Esophagus muscularis mucosa (tissue), 4 donors: Measurements from ENCODE around the gene DCTN3. TPM values are rescaled to one million over a fixed set of nuclear protein-coding genes. Genes with fewer than 3 reads are reported as not detected.

Experiments used
- DNase-seq: peaks from one replicate; pipeline ENCODE4 v3.0.0-alpha.2; 2017; ENCODE audit errors: extremely low spot score
- H3K27ac ChIP-seq, 4 donors: fragments of 200-600 bp; sonication (generic); replicated peaks in 1 of 4; 1 replicate in 3 of 4; 2 replicates in 1 of 4; pipeline ENCODE4 v1.5.1; 2016 to 2019; ENCODE audit warnings: mild to moderate bottlenecking in 1 of 4
- H3K27me3 ChIP-seq, 4 donors: fragments of 200-600 bp; sonication (generic); one replicate each; pipeline versions ENCODE4 v1.5.1 to v1.6.0; 2016 to 2019
- H3K36me3 ChIP-seq, 4 donors: fragments of 200-600 bp; sonication (generic); one replicate each; pipeline ENCODE4 v1.5.1; 2016 to 2019
- H3K4me1 ChIP-seq, 4 donors: fragments of 200-600 bp; sonication (generic); one replicate each; pipeline ENCODE4 v1.5.1; 2016 to 2019
- H3K4me3 ChIP-seq, 4 donors: fragments of 200-600 bp; sonication (generic); 1 replicate in 2 of 4; 2 replicates in 2 of 4; pipeline ENCODE4 v1.5.1; 2016 to 2019; ENCODE audit warnings: mild to moderate bottlenecking in 4 of 4, moderate library complexity in 1 of 4
- H3K9me3 ChIP-seq, 4 donors: fragments of 200-600 bp; sonication (generic); 1 replicate in 3 of 4; 2 replicates in 1 of 4; pipeline ENCODE4 v1.5.1; 2016 to 2019
- CTCF ChIP-seq, 3 experiments: fragments of 200-600 bp in 2 of 3; fragments of 450-650 bp in 1 of 3; sonication (generic) in 2 of 3; IDR thresholded peaks; one replicate each; pipeline ENCODE4 v1.5.1; 2017 to 2019; ENCODE audit warnings: antibody characterized with exemption in 3 of 3, mild to moderate bottlenecking in 2 of 3, moderate library complexity in 1 of 3
- EP300 ChIP-seq: sonication (generic); formaldehyde crosslinking; IDR thresholded peaks from one replicate; pipeline ENCODE4 v1.6.1; 2017; ENCODE audit warnings: antibody characterized with exemption
- POLR2A ChIP-seq: fragments of 450-650 bp; IDR thresholded peaks from one replicate; pipeline ENCODE4 v1.6.1; 2017; ENCODE audit warnings: antibody characterized with exemption, moderate library complexity, mild to moderate bottlenecking, low read depth
- POLR2AphosphoS5 ChIP-seq, 2 donors: sonication (generic); formaldehyde crosslinking; IDR thresholded peaks; one replicate each; pipeline ENCODE4 v1.6.1; 2017; ENCODE audit warnings: antibody characterized with exemption in 2 of 2
- WGBS: methylation state at CpG from one replicate; pipeline ENCODE4 v1.1.5; 2018; 5-methylcytosine and 5-hydroxymethylcytosine counted together
- intact Hi-C: fragments of 100-400 bp; cut with DNase I; formaldehyde crosslinking; loops from one replicate; pipeline ENCODE4 v1.15.1; 2023
- total RNA-seq, 4 donors: library from RNA; depleted of rRNA; stranded (reverse); fragments of >200 nt; gene quantifications; one replicate each; pipeline versions ENCODE4 v1.1.0 to v1.2.1, GENCODE V29; 2016

DCTN3 gene
- total RNA-seq, 4 donors from 2014 or later = 104 to 129 (median 113) TPM

- 46% methylated on average over 19 of the region's 20 CpGs for WGBS
- intact Hi-C loops = no loop called here
- peak overlapping the region; percentile 47 to 64 (median 52) for H3K4me3 ChIP-seq
- no peak for DNase-seq
- H3K27me3 ChIP-seq = peaks cover 0 to 77% (median 60%) of the 10 kb centered on the region in 4 donors
- H3K9me3 ChIP-seq = no peaks in the 10 kb centered on the region
- H3K36me3 ChIP-seq = no peaks in the 10 kb centered on the region
- no peak overlapping the region for H3K27ac ChIP-seq
- TF ChIP-seq POLR2AphosphoS5 (IDR thresholded peaks at IDR 0.05) (no peak), CTCF (IDR thresholded peaks at IDR 0.05) (no peak), EP300 (no peak), POLR2A (no peak)
- peaks cover 14 to 38% (median 29%) of the 10 kb centered on the region in 4 donors for H3K4me1 ChIP-seq
These were observed 7.7 kb upstream of the DCTN3 start for GRCh38 chr9:34627716-34628655.

GRCh38 chr9:34625186-34625486 lies 4.8 kb upstream of the DCTN3 start:
- WGBS = 75% methylated on average over 3 of the region's 3 CpGs
- Histone ChIP-seq H3K27ac (no peak overlapping the region), H3K9me3 (no peaks in the 10 kb centered on the region), H3K4me3 (no peak overlapping the region), H3K36me3 (no peaks in the 10 kb centered on the region), H3K27me3 (peaks cover 0 to 86% (median 66%) of the 10 kb centered on the region in 4 donors), H3K4me1 (peaks cover 18 to 45% (median 36%) of the 10 kb centered on the region in 4 donors)
- DNase-seq = no peak
- intact Hi-C loops = no loop called here
- TF ChIP-seq CTCF (IDR thresholded peaks at IDR 0.05) (no peak), POLR2AphosphoS5 (IDR thresholded peaks at IDR 0.05) (no peak), EP300 (no peak)

DNA sequence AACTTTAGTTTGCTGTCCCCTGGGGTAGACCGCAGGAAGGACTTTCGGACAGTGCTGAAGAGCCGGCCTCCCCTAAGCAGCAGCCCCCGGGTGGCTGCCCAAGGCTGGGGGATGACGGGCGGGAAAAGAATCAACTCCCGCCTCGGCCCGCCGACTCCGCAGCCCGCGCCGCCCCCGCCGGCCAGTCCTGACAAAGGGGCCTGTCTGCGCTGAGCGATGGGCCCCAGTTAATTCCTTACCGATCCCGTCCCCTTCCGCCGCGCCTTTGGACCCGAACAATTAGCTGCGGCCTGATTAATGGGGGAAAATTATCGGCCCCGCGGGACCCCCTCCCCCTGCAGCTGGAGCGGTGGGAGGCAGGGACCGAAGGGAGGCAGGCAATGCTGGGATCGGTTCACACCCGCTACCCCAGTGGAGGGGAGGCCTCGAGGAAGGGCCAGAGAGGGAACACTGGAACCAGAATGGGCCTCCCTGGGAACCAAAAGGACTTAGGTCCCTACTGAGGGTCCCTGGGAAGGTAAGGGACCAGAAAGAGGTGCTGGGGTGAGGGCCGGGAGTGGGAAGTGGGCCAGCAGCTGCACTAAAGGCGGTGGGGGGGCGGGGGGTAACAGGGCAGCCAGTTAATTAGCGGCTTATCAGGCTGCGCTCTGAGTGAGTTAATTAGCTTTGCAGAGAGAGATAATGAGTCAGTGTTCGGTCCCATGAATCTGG lies 4.3 kb upstream of the DCTN3 start:
- Histone ChIP-seq H3K4me3 (no peak overlapping the region), H3K27me3 (peaks cover 0 to 81% (median 65%) of the 10 kb centered on the region in 4 donors), H3K9me3 (no peaks in the 10 kb centered on the region), H3K4me1 (peaks cover 21 to 50% (median 39%) of the 10 kb centered on the region in 4 donors), H3K27ac (no peak overlapping the region), H3K36me3 (no peaks in the 10 kb centered on the region)
- 25% methylated on average over 22 of the region's 39 CpGs for WGBS
- TF ChIP-seq CTCF (IDR thresholded peaks at IDR 0.05) (no peak), POLR2AphosphoS5 (IDR thresholded peaks at IDR 0.05) (no peak), EP300 (no peak), POLR2A (no peak)
- DNase-seq = no peak
- intact Hi-C loops = no loop called here

- Histone ChIP-seq H3K9me3 (no peaks in the 10 kb centered on the region), H3K4me1 (peaks cover 28 to 51% (median 37%) of the 10 kb centered on the region in 4 donors), H3K4me3 (peak overlapping the region in 3 of 4 donors; percentile 5 to 32 (median 6)), H3K27me3 (peaks cover 0 to 71% (median 60%) of the 10 kb centered on the region in 4 donors), H3K36me3 (peaks cover 0 to under 1% (median under 1%) of the 10 kb centered on the region in 4 donors), H3K27ac (no peak overlapping the region)
- intact Hi-C loops = no loop called here
- no peak for TF ChIP-seq POLR2AphosphoS5 (IDR thresholded peaks at IDR 0.05)
- no peak for TF ChIP-seq CTCF (IDR thresholded peaks at IDR 0.05)
- TF ChIP-seq EP300 = no peak
- no peak for TF ChIP-seq POLR2A
- 13% methylated on average over 18 of the region's 63 CpGs for WGBS
- no peak for DNase-seq
These were observed 3.3 kb upstream of the DCTN3 start for GRCh38 chr9:34623374-34624235.
